Measurements from ENCODE around the gene MTX3. TPM values are rescaled to one million over a fixed set of nuclear protein-coding genes. Genes with fewer than 3 reads are reported as not detected.

Gene MTX3
- 13.9 and 15.6 TPM in 2 replicates for total RNA-seq (2014; rRNA removed; shearing (Covaris generic))

GRCh38 chr5:79990598-79991507 lies at the start of gene MTX3:
MTX3 (minus strand) TSS chr5:79991262; CDS start chr5:79991238, 24 bp downstream.
- peak; percentile 81 for DNase-seq (ENCODE audit: low read depth)

GRCh38 chr5:80039650-80040049 lies 48.6 kb upstream of the MTX3 start:
- DNase-seq (ENCODE audit: low read depth): no peak

- DNase-seq (ENCODE audit: low read depth): no peak
Measured at GRCh38 chr5:80037366-80037765, 46.3 kb upstream of the MTX3 start.

GRCh38 chr5:80036615-80037014 lies 45.6 kb upstream of the MTX3 start:
- no peak for DNase-seq (ENCODE audit: low read depth)

GRCh38 chr5:80035839-80036238 lies 44.8 kb upstream of the MTX3 start:
- DNase-seq (ENCODE audit: low read depth): no peak

- DNase-seq (ENCODE audit: low read depth): no peak
Measured at GRCh38 chr5:80034962-80035821, 44.1 kb upstream of the MTX3 start, which contains the start of gene THBS4. THBS4 (plus strand) TSS chr5:80035348; CDS start chr5:80035538, 190 bp downstream.

- DNase-seq (ENCODE audit: low read depth): no peak
Measured at GRCh38 chr5:80034559-80034958, 43.5 kb upstream of the MTX3 start.

- DNase-seq (ENCODE audit: low read depth): no peak
Measured at GRCh38 chr5:80033513-80033912, 42.5 kb upstream of the MTX3 start.

- DNase-seq (ENCODE audit: low read depth): no peak
Measured at GRCh38 chr5:80031109-80031508, 40.0 kb upstream of the MTX3 start.

- no peak for DNase-seq (ENCODE audit: low read depth)
Measured at GRCh38 chr5:80026841-80027240, 35.8 kb upstream of the MTX3 start.

GRCh38 chr5:80025069-80025468 lies 34.0 kb upstream of the MTX3 start:
- no peak for DNase-seq (ENCODE audit: low read depth)

- no peak for DNase-seq (ENCODE audit: low read depth)
Measured at GRCh38 chr5:80010754-80011392, 19.8 kb upstream of the MTX3 start.

GRCh38 chr5:80008995-80009765 lies 18.1 kb upstream of the MTX3 start:
- DNase-seq (ENCODE audit: low read depth): no peak

- DNase-seq (ENCODE audit: low read depth): no peak
Measured at GRCh38 chr5:80002677-80003076, 11.6 kb upstream of the MTX3 start.

GRCh38 chr5:79999722-80000121 lies 8.7 kb upstream of the MTX3 start:
- DNase-seq (ENCODE audit: low read depth): no peak

GRCh38 chr5:79992891-79993657 lies 2.0 kb upstream of the MTX3 start:
- DNase-seq (ENCODE audit: low read depth): no peak

- no peak for DNase-seq (ENCODE audit: low read depth)
Measured at GRCh38 chr5:79990205-79990597, 861 bp downstream of the MTX3 start.

- no peak for DNase-seq (ENCODE audit: low read depth)
Measured at GRCh38 chr5:79986260-79986659, 4.8 kb downstream of the MTX3 start.

GRCh38 chr5:79985288-79985687 lies 5.8 kb downstream of the MTX3 start:
- no peak for DNase-seq (ENCODE audit: low read depth)

GRCh38 chr5:79984363-79984762 lies 6.7 kb downstream of the MTX3 start:
- no peak for DNase-seq (ENCODE audit: low read depth)
